GM23338 (cell line): ENCODE measurements around the gene SAMD4A. TPM values are rescaled to one million over a fixed set of nuclear protein-coding genes. Genes with fewer than 3 reads are reported as not detected.

Source experiments
- ATAC-seq: fragments of 200-7000 bp; cut with Tn5 transposase; 3 replicates; pipeline ENCODE4 v1.9.1; 2020
- DNase-seq: peaks from one replicate; pipeline ENCODE4 v3.0.0-alpha.2; 2015; ENCODE audit warnings: low spot score
- H2AFZ ChIP-seq: fragments of 200-600 bp; sonication (generic); 2 replicates; pipeline ENCODE4 v1.8.0; 2016; ENCODE audit warnings: antibody characterized with exemption, mild to moderate bottlenecking, moderate library complexity
- H3F3A ChIP-seq: fragments of 200-600 bp; sonication (generic); replicated peaks from 2 replicates; pipeline ENCODE4 v1.8.0; 2017; ENCODE audit warnings: antibody characterized with exemption, mixed run types, low read depth
- H3K27ac ChIP-seq: fragments of 200-600 bp; sonication (generic); 2 replicates; pipeline ENCODE4 v1.6.1; 2016; ENCODE audit warnings: low read depth
- H3K27me3 ChIP-seq: fragments of 200-600 bp; sonication (generic); 2 replicates; pipeline ENCODE4 v1.8.0; 2016; ENCODE audit warnings: mild to moderate bottlenecking, mixed run types, moderate library complexity; ENCODE audit not compliant: insufficient read depth
- H3K36me3 ChIP-seq: fragments of 200-600 bp; sonication (generic); 2 replicates; pipeline ENCODE4 v1.8.0; 2016; ENCODE audit warnings: mild to moderate bottlenecking; ENCODE audit not compliant: insufficient read depth
- H3K4me1 ChIP-seq: fragments of 200-600 bp; sonication (generic); 2 replicates; pipeline ENCODE4 v1.8.0; 2016; ENCODE audit warnings: mild to moderate bottlenecking, moderate library complexity; ENCODE audit not compliant: insufficient read depth
- H3K4me2 ChIP-seq: fragments of 200-600 bp; sonication (generic); 2 replicates; pipeline ENCODE4 v1.7.1; 2017; ENCODE audit warnings: mixed run types
- H3K4me3 ChIP-seq: fragments of 200-600 bp; sonication (generic); 2 replicates; pipeline ENCODE4 v1.6.1; 2016; ENCODE audit warnings: mixed run types
- H3K79me2 ChIP-seq: fragments of 200-600 bp; sonication (generic); replicated peaks from 2 replicates; pipeline ENCODE4 v1.8.0; 2017; ENCODE audit warnings: mild to moderate bottlenecking; ENCODE audit not compliant: insufficient read depth
- H3K9me2 ChIP-seq: fragments of 200-600 bp; sonication (generic); 2 replicates; pipeline ENCODE4 v1.8.0; 2017; ENCODE audit not compliant: insufficient read depth
- H4K20me1 ChIP-seq: fragments of 200-600 bp; sonication (generic); replicated peaks from 2 replicates; pipeline ENCODE4 v1.8.0; 2017; ENCODE audit warnings: mild to moderate bottlenecking; ENCODE audit not compliant: insufficient read depth
- H3K27ac Mint-ChIP-seq: 2 replicates; pipeline ENCODE4 v1.8.0; 2020; ENCODE audit warnings: inconsistent platforms, mild to moderate bottlenecking, moderate library complexity, mixed read lengths
- H3K27me3 Mint-ChIP-seq: 3 replicates; pipeline ENCODE4 v1.8.0; 2022; ENCODE audit warnings: low read depth, mild to moderate bottlenecking, moderate library complexity, mixed read lengths, inconsistent platforms; ENCODE audit not compliant: insufficient read depth, poor library complexity
- H3K36me3 Mint-ChIP-seq: 3 replicates; pipeline ENCODE4 v1.8.0; 2021; ENCODE audit warnings: low read depth, mild to moderate bottlenecking, inconsistent platforms, moderate library complexity, mixed read lengths
- H3K4me1 Mint-ChIP-seq: 3 replicates; pipeline ENCODE4 v1.8.0; 2020; ENCODE audit warnings: mild to moderate bottlenecking, inconsistent platforms, mixed read lengths
- H3K4me3 Mint-ChIP-seq: 3 replicates; pipeline ENCODE4 v1.8.0; 2021; ENCODE audit warnings: moderate library complexity, mild to moderate bottlenecking, inconsistent platforms, mixed read lengths
- H3K9me3 Mint-ChIP-seq: 3 replicates; pipeline ENCODE4 v1.8.0; 2020; ENCODE audit warnings: moderate library complexity, mild to moderate bottlenecking, inconsistent platforms, mixed read lengths
- CTCF ChIP-seq, 2 experiments: fragments of 200-600 bp in 1 of 2; sonication (generic) in 1 of 2; conservative IDR thresholded peaks; 2 replicates each; pipeline versions ENCODE4 v1.5.1 to v1.6.1; 2016 to 2017; ENCODE audit warnings: antibody characterized with exemption in 2 of 2, low read depth in 2 of 2, mild to moderate bottlenecking in 2 of 2, moderate library complexity in 1 of 2
- ETS1 ChIP-seq: IDR thresholded peaks from 2 replicates; pipeline ENCODE4 v1.6.1; 2016; ENCODE audit warnings: antibody characterized with exemption
- JUNB ChIP-seq: IDR thresholded peaks from one replicate; pipeline ENCODE4 v1.6.1; 2016; ENCODE audit warnings: antibody characterized with exemption; ENCODE audit not compliant: unreplicated experiment
- NANOG ChIP-seq: IDR thresholded peaks from 2 replicates; pipeline ENCODE4 v1.6.1; 2016; ENCODE audit warnings: antibody characterized with exemption, borderline replicate concordance
- POLR2AphosphoS5 ChIP-seq: IDR thresholded peaks from 2 replicates; pipeline ENCODE4 v1.6.1; 2016; ENCODE audit warnings: antibody characterized with exemption, low read depth
- REST ChIP-seq: IDR thresholded peaks from one replicate; pipeline ENCODE4 v1.6.1; 2018; ENCODE audit warnings: antibody characterized with exemption; ENCODE audit not compliant: unreplicated experiment
- STAT1 ChIP-seq: IDR thresholded peaks from one replicate; pipeline ENCODE4 v1.6.1; 2016; ENCODE audit warnings: antibody characterized with exemption; ENCODE audit not compliant: unreplicated experiment
- ZNF114 ChIP-seq: fragments of 250-450 bp; sonication (Bioruptor Pico); IDR thresholded peaks from 2 replicates; pipeline ENCODE4 v1.5.0; 2020; ENCODE audit warnings: mild to moderate bottlenecking, moderate library complexity
- ZNF331 ChIP-seq: fragments of 250-450 bp; sonication (Bioruptor Pico); IDR thresholded peaks from 2 replicates; pipeline ENCODE4 v1.5.0; 2020; ENCODE audit warnings: low read depth, mild to moderate bottlenecking, moderate library complexity
- polyA plus RNA-seq: library from polyadenylated mRNA; unstranded; fragments of >200 nt; fragmentation: Nextera tagmentation; extraction: Ambion mirVana; gene quantifications from 2 replicates; pipeline ENCODE4 v1.2.1, GENCODE V29; 2016
- total RNA-seq: library from RNA; depleted of rRNA; stranded (reverse); fragments of >200 nt; shearing (Covaris generic); gene quantifications from 2 replicates; pipeline ENCODE4 v1.2.3, GENCODE V29; 2014

The SAMD4A gene
- total and polyA plus RNA-seq, 2 experiments from 2014 or later: 1.6 to 6.9 TPM

- no peak for TF ChIP-seq CTCF (conservative IDR thresholded peaks at IDR 0.05; ENCODE audit: low read depth in 2 of 2)
- no peak for TF ChIP-seq STAT1
Measured at GRCh38 chr14:54718046-54718445, 151.1 kb downstream of the SAMD4A start (continued).

- Mint-ChIP-seq H3K4me3 (no peak overlapping the region), H3K9me3 (no peaks in the 10 kb centered on the region), H3K36me3 (no peaks in the 10 kb centered on the region), H3K27me3 (peaks cover 2% of the 10 kb centered on the region), H3K27ac (no peak overlapping the region), H3K4me1 (peaks cover 4% of the 10 kb centered on the region; the same call in 2 of the 3 replicates)
- H3K4me3 ChIP-seq: no peak overlapping the region
- no peak for TF ChIP-seq ZNF114 (CRISPR knock-in tag)
- no peak for TF ChIP-seq STAT1
- TF ChIP-seq POLR2AphosphoS5: no peak
- TF ChIP-seq ETS1: no peak
- TF ChIP-seq JUNB: no peak
- TF ChIP-seq ZNF331 (CRISPR knock-in tag): no peak
- TF ChIP-seq REST: no peak
- no peak for TF ChIP-seq NANOG
- H3K27ac ChIP-seq: no peak overlapping the region
- H3K9me2 ChIP-seq: no peaks in the 10 kb centered on the region
- H3K4me2 ChIP-seq: no peak overlapping the region
- ATAC-seq (no peak), DNase-seq (no peak)
- H3K79me2 ChIP-seq: no peaks in the 10 kb centered on the region
- no peaks in the 10 kb centered on the region for H3F3A ChIP-seq
- H3K27me3 ChIP-seq: no peaks in the 10 kb centered on the region
- H2AFZ ChIP-seq: no peak overlapping the region
- no peaks in the 10 kb centered on the region for H3K4me1 ChIP-seq
- no peaks in the 10 kb centered on the region for H4K20me1 ChIP-seq
- H3K36me3 ChIP-seq: no peaks in the 10 kb centered on the region
Measured at GRCh38 chr14:54719406-54719805, 152.5 kb downstream of the SAMD4A start.
